ENCODE measurements around the gene NCDN.

GRCh38 chr1:35511305-35511704, 46.3 kb upstream of the NCDN start:
- no peak for TF ChIP-seq CTCF (IDR thresholded peaks at IDR 0.05)
- no peak for TF ChIP-seq POLR2A (IDR thresholded peaks at IDR 0.05)
